ENCODE measurements around the gene CNTN4.

The CNTN4 gene

DNA sequence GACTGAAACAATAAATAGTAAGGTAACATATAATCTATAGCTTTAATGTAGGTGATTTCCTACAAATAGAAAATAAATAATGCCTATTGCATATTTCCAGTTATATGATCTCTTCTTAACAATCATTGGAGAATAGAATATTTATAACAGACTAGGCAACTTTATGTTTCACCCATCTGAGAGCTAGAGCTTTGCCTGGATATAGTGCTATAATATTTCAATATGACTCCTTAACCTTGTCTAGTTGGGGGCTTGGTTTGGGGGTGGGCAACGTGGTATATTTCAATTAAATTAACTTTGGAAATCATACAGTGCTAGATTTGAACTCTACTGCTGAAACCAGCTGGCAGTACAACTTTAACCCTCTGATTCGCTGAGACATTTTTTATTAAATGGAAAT lies 265.2 kb downstream of the CNTN4 start:
- no peak overlapping the region for H3K9ac ChIP-seq (ENCODE audit: low read length)
- TF ChIP-seq EZH2phosphoT487 (IDR thresholded peaks at IDR 0.05; ENCODE audit: low read depth) (no peak), CTCF (IDR thresholded peaks at IDR 0.05; ENCODE audit: low read depth, low read length) (no peak)
- no peaks in the 10 kb centered on the region for H3K36me3 ChIP-seq (replicated peaks; ENCODE audit: low read depth, low read length)

GRCh38 chr3:2370317-2370716 lies 271.7 kb downstream of the CNTN4 start:
- TF ChIP-seq CTCF (IDR thresholded peaks at IDR 0.05; ENCODE audit: low read depth, low read length) (no peak), EZH2phosphoT487 (IDR thresholded peaks at IDR 0.05; ENCODE audit: low read depth) (no peak)
- Histone ChIP-seq H3K4me2 (ENCODE audit: low read length) (no peak overlapping the region), H3K4me3 (ENCODE audit: low read length) (no peak overlapping the region), H3K9ac (ENCODE audit: low read length) (no peak overlapping the region), H2AFZ (ENCODE audit: low read depth, low read length) (no peak overlapping the region), H3K9me3 (ENCODE audit: insufficient read depth, low read length) (no peaks in the 10 kb centered on the region), H3K4me1 (ENCODE audit: low read length) (no peaks in the 10 kb centered on the region), H3K27ac (ENCODE audit: low read length) (no peak overlapping the region), H3K27me3 (ENCODE audit: low read depth, low read length) (no peaks in the 10 kb centered on the region), H3K79me2 (ENCODE audit: low read length) (no peaks in the 10 kb centered on the region), H3K36me3 (replicated peaks; ENCODE audit: low read depth, low read length) (no peaks in the 10 kb centered on the region), H4K20me1 (ENCODE audit: insufficient read depth, low read length) (no peaks in the 10 kb centered on the region)

More for the DNA sequence above, 265.2 kb downstream of the CNTN4 start:
- no peak overlapping the region for H3K4me3 ChIP-seq (ENCODE audit: low read length)
- H3K9me3 ChIP-seq (ENCODE audit: insufficient read depth, low read length): no peaks in the 10 kb centered on the region
- no peak overlapping the region for H3K4me2 ChIP-seq (ENCODE audit: low read length)
- H3K27ac ChIP-seq (ENCODE audit: low read length): no peak overlapping the region
- H3K27me3 ChIP-seq (ENCODE audit: low read depth, low read length): no peaks in the 10 kb centered on the region
- no peaks in the 10 kb centered on the region for H3K79me2 ChIP-seq (ENCODE audit: low read length)
- no peaks in the 10 kb centered on the region for H3K4me1 ChIP-seq (ENCODE audit: low read length)
- no peaks in the 10 kb centered on the region for H4K20me1 ChIP-seq (ENCODE audit: insufficient read depth, low read length)
- no peak overlapping the region for H2AFZ ChIP-seq (ENCODE audit: low read depth, low read length)

- no peak overlapping the region for H3K4me2 ChIP-seq (ENCODE audit: low read length)
- H3K27me3 ChIP-seq (ENCODE audit: low read depth, low read length): no peaks in the 10 kb centered on the region
- no peaks in the 10 kb centered on the region for H4K20me1 ChIP-seq (ENCODE audit: insufficient read depth, low read length)
- no peaks in the 10 kb centered on the region for H3K36me3 ChIP-seq (replicated peaks; ENCODE audit: low read depth, low read length)
- no peak overlapping the region for H2AFZ ChIP-seq (ENCODE audit: low read depth, low read length)
- H3K27ac ChIP-seq (ENCODE audit: low read length): no peak overlapping the region
- TF ChIP-seq CTCF (IDR thresholded peaks at IDR 0.05; ENCODE audit: low read depth, low read length): no peak
- TF ChIP-seq EZH2phosphoT487 (IDR thresholded peaks at IDR 0.05; ENCODE audit: low read depth): no peak
- no peak overlapping the region for H3K9ac ChIP-seq (ENCODE audit: low read length)
- H3K4me1 ChIP-seq (ENCODE audit: low read length): no peaks in the 10 kb centered on the region
- H3K4me3 ChIP-seq (ENCODE audit: low read length): no peak overlapping the region
- H3K9me3 ChIP-seq (ENCODE audit: insufficient read depth, low read length): no peaks in the 10 kb centered on the region
- no peaks in the 10 kb centered on the region for H3K79me2 ChIP-seq (ENCODE audit: low read length)
Observed at GRCh38 chr3:2372306-2372705, 273.6 kb downstream of the CNTN4 start.

DNA sequence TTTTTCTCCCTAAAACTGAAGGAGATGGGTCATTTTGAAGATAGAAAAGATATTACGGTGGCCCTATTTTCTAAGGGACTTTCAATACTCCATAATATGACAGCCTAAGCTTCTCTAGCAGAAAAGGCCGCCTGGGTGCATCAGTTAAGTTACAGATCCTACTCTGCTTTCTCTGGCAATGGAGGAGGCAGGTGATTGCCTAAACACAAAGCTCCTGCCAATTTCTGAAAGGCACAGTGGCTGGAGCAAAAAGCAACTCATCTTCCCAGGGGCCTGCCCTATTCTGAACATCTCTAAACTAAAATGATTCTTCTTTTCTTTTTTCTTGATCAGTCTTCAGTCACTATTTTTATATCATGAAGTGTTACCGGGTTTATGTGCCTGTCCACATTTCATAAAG lies 276.7 kb downstream of the CNTN4 start:
- Histone ChIP-seq H3K9ac (ENCODE audit: low read length) (no peak overlapping the region), H3K27ac (ENCODE audit: low read length) (no peak overlapping the region), H4K20me1 (ENCODE audit: insufficient read depth, low read length) (no peaks in the 10 kb centered on the region), H3K9me3 (ENCODE audit: insufficient read depth, low read length) (no peaks in the 10 kb centered on the region), H3K4me1 (ENCODE audit: low read length) (no peaks in the 10 kb centered on the region), H3K4me3 (ENCODE audit: low read length) (no peak overlapping the region), H3K27me3 (ENCODE audit: low read depth, low read length) (no peaks in the 10 kb centered on the region), H2AFZ (ENCODE audit: low read depth, low read length) (no peak overlapping the region), H3K36me3 (replicated peaks; ENCODE audit: low read depth, low read length) (no peaks in the 10 kb centered on the region), H3K79me2 (ENCODE audit: low read length) (no peaks in the 10 kb centered on the region), H3K4me2 (ENCODE audit: low read length) (no peak overlapping the region)
- no peak for TF ChIP-seq CTCF (IDR thresholded peaks at IDR 0.05; ENCODE audit: low read depth, low read length)
- no peak for TF ChIP-seq EZH2phosphoT487 (IDR thresholded peaks at IDR 0.05; ENCODE audit: low read depth)

All from OCI-LY3 (cell line).